AG04450 (cell line): ENCODE results near the gene TMEM247. TPM values are rescaled to one million over a fixed set of nuclear protein-coding genes. Genes with fewer than 3 reads are reported as not detected.
A peak's percentile ranks its signal among the peaks of the same experiment; 100 is the strongest.

Experiments
- CTCF ChIA-PET: fragments of 300-600, 350-600 bp; formaldehyde crosslinking; extraction: SDS; loops from one replicate; lab custom pipeline; 2022; ENCODE audit warnings: antibody characterized with exemption, inconsistent platforms; lab: Charles Lee
- POLR2A ChIA-PET: fragments of 350-600 bp; formaldehyde crosslinking; extraction: SDS; loops from one replicate; lab custom pipeline; 2021; ENCODE audit warnings: antibody characterized with exemption, inconsistent platforms; lab: Yijun Ruan, JAX
- DNase-seq: peaks from one replicate; pipeline ENCODE4 v3.0.0-alpha.2; 2011; ENCODE audit warnings: low read depth, low spot score
- H3K27ac ChIP-seq: one replicate; pipeline ENCODE4 v1.5.1; 2012; ENCODE audit warnings: low read depth, low read length, control low read depth
- H3K27me3 ChIP-seq: one replicate; pipeline ENCODE4 v1.6.0; 2012; ENCODE audit warnings: low read length; ENCODE audit not compliant: control insufficient read depth, insufficient read depth
- H3K4me3 ChIP-seq: 2 replicates; pipeline ENCODE4 v1.5.1; 2011; ENCODE audit warnings: mild to moderate bottlenecking, low read depth, low read length, control low read depth
- H3K9me3 ChIP-seq: 2 replicates; pipeline ENCODE4 v1.5.1; 2012; ENCODE audit warnings: low read length; ENCODE audit not compliant: control insufficient read depth, insufficient read depth
- CTCF ChIP-seq: IDR thresholded peaks from 2 replicates; pipeline ENCODE4 v1.5.1; 2011; ENCODE audit warnings: low read depth, low read length, control low read depth, inconsistent platforms
- polyA plus RNA-seq: library from polyadenylated mRNA; depleted of rRNA; stranded (reverse); fragments of >200 nt; gene quantifications from 2 replicates; pipeline ENCODE4 v1.2.3, GENCODE V29; 2011

Gene TMEM247
- polyA plus RNA-seq, 1 experiment: not detected

- Histone ChIP-seq H3K27me3 (no peaks in the 10 kb centered on the region), H3K4me3 (no peak overlapping the region), H3K27ac (no peak overlapping the region), H3K9me3 (peaks cover 5% of the 10 kb centered on the region)
- ChIA-PET CTCF (no interaction called here), POLR2A (interaction anchor here (1.1 kb wide), 1 partner anchor 12 kb away, joined by 3 read pairs; no protein-coding TSS in a partner anchor)
- peak; percentile 65 for DNase-seq
- no peak for TF ChIP-seq CTCF
These were observed 32.3 kb upstream of the TMEM247 start for GRCh38 chr2:46446871-46447568.

GRCh38 chr2:46447649-46448048 lies 31.7 kb upstream of the TMEM247 start:
- TF ChIP-seq CTCF: no peak
- CTCF ChIA-PET: no interaction called here
- no peak overlapping the region for H3K4me3 ChIP-seq

GRCh38 chr2:46448111-46448510 lies 31.3 kb upstream of the TMEM247 start:
- Histone ChIP-seq H3K27me3 (no peaks in the 10 kb centered on the region), H3K27ac (no peak overlapping the region), H3K9me3 (peaks cover 5% of the 10 kb centered on the region), H3K4me3 (no peak overlapping the region)
- TF ChIP-seq CTCF: no peak
- no peak for DNase-seq
- ChIA-PET POLR2A (no interaction called here), CTCF (no interaction called here)

More at GRCh38 chr2:46447649-46448048, 31.7 kb upstream of the TMEM247 start:
- Histone ChIP-seq H3K9me3 (peaks cover 5% of the 10 kb centered on the region), H3K27me3 (no peaks in the 10 kb centered on the region), H3K27ac (no peak overlapping the region)
- no peak for DNase-seq
- POLR2A ChIA-PET: no interaction called here

GRCh38 chr2:46448641-46449040 lies 30.7 kb upstream of the TMEM247 start:
- TF ChIP-seq CTCF: no peak
- Histone ChIP-seq H3K9me3 (peaks cover 5% of the 10 kb centered on the region), H3K4me3 (no peak overlapping the region), H3K27me3 (no peaks in the 10 kb centered on the region), H3K27ac (no peak overlapping the region)
- ChIA-PET CTCF (no interaction called here), POLR2A (no interaction called here)
- no peak for DNase-seq

GRCh38 chr2:46449700-46450099 lies 29.7 kb upstream of the TMEM247 start:
- Histone ChIP-seq H3K27ac (no peak overlapping the region), H3K4me3 (no peak overlapping the region), H3K27me3 (no peaks in the 10 kb centered on the region), H3K9me3 (peaks cover 1% of the 10 kb centered on the region; the same call in 1 of the 2 replicates)
- no peak for TF ChIP-seq CTCF
- ChIA-PET POLR2A (no interaction called here), CTCF (no interaction called here)
- DNase-seq: no peak
